HG03135 (cell line): ENCODE measurements around the gene KCNJ8.

ENCODE experiments used
- ATAC-seq: cut with Tn5 transposase; IDR thresholded peaks from one replicate; pipeline ENCODE4 v1.9.1; 2021; ENCODE audit warnings: mild to moderate bottlenecking, moderate library complexity; ENCODE audit not compliant: unreplicated experiment

KCNJ8 gene

DNA sequence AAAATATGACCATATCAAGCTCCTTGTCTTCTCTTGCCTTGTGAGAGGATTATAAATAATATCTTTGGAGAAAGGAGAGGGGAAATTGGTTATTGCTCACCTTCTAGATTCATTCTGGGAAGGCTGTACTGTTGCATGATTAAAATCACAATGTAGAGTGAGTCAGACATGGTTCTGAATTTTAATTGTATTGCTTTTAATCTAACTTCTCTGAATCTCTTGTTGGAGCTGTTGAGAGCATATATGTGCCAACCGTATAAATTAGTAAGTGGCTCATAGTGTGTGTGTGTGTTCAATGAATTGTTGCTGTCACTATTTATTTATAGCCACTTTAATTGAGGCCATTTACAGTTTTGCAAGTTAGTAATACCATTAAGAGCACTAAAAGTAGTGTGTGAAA, 56.1 kb downstream of the KCNJ8 start:
- no peak for ATAC-seq

DNA sequence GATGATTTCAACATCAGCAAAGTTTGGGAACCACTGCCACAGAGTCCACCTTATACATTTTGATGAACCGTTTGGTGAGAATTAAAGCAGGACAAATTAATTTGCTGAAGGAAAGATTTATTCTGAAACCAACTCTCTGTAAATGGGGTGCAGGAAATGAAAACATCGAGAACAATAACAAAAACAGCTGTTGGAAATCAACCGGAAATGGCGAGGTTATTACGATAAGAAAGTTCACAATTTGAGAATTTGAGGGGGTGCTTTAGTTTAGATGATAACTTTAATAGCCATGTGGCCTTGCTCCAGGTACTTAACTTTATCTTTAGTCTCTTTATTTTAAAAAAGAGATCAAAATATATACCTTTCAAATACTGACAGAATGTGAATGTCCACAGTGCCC, 56.7 kb downstream of the KCNJ8 start:
- no peak for ATAC-seq

DNA sequence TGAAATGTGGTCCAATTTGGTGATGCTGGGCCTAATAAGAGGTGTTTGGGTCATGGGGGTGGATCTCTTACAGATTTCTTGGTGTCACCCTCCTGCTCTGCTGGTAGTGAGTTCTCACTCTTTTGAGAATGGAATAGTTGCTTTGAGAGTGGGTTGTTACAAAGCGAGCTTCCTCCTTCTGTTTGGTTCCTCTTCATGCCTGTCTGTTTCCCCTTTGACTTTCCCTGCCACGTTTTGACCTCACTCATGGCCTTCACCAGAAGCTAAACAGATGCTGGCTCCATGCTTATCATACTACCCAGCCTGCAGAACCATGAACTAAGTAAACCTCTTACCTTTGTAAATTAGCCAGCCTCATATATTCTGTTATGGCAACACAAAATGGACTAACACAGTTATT, 59.1 kb downstream of the KCNJ8 start:
- no peak for ATAC-seq
